DOHH2 (cell line): ENCODE data around the gene BROX.
A peak's percentile ranks its signal among the peaks of the same experiment; 100 is the strongest.

Experiments
- H3F3A ChIP-seq: fragments of 200-600 bp; sonication (generic), shearing (Covaris generic); 2 replicates; pipeline ENCODE4 v1.6.0; 2016; ENCODE audit warnings: antibody characterized with exemption, mild to moderate bottlenecking; ENCODE audit not compliant: control insufficient read depth, insufficient read depth
- H3K27ac ChIP-seq: fragments of 200-600 bp; sonication (generic); 2 replicates; pipeline ENCODE4 v1.5.1; 2014; ENCODE audit warnings: low read depth, mild to moderate bottlenecking, low read length, moderate library complexity
- H3K27me3 ChIP-seq: fragments of 200-600 bp; sonication (generic); 2 replicates; pipeline ENCODE4 v1.6.1; 2014; ENCODE audit warnings: mild to moderate bottlenecking, low read length, mixed read lengths; ENCODE audit not compliant: control insufficient read depth
- H3K36me3 ChIP-seq: fragments of 200-600 bp; sonication (generic); 2 replicates; pipeline ENCODE4 v1.6.1; 2014; ENCODE audit warnings: mild to moderate bottlenecking, low read length, moderate library complexity, mixed read lengths; ENCODE audit not compliant: control insufficient read depth
- H3K4me1 ChIP-seq: fragments of 200-600 bp; sonication (generic); 2 replicates; pipeline ENCODE4 v1.6.1; 2014; ENCODE audit warnings: mild to moderate bottlenecking, low read length, mixed read lengths; ENCODE audit not compliant: control insufficient read depth
- H3K4me2 ChIP-seq: fragments of 200-600 bp; sonication (generic); 2 replicates; pipeline ENCODE4 v1.6.0; 2014; ENCODE audit warnings: mild to moderate bottlenecking, low read length, moderate library complexity
- H3K4me3 ChIP-seq: fragments of 200-600 bp; sonication (generic); 2 replicates; pipeline ENCODE4 v1.5.1; 2014; ENCODE audit warnings: mild to moderate bottlenecking, low read length, mixed read lengths
- H3K79me2 ChIP-seq: fragments of 200-600 bp; sonication (generic); 2 replicates; pipeline ENCODE4 v1.6.1; 2014; ENCODE audit warnings: mild to moderate bottlenecking, low read length, mixed read lengths; ENCODE audit not compliant: control insufficient read depth
- H3K9me2 ChIP-seq: fragments of 200-600 bp; sonication (generic); replicated peaks from 2 replicates; pipeline ENCODE4 v1.6.1; 2014; ENCODE audit warnings: mild to moderate bottlenecking, low read length, mixed read lengths; ENCODE audit not compliant: control insufficient read depth
- H3K9me3 ChIP-seq: fragments of 200-600 bp; sonication (generic); 2 replicates; pipeline ENCODE4 v1.6.1; 2014; ENCODE audit warnings: antibody characterized with exemption, low read length, mixed read lengths; ENCODE audit not compliant: control insufficient read depth, insufficient read depth
- H4K20me1 ChIP-seq: fragments of 200-600 bp; sonication (generic); 2 replicates; pipeline ENCODE4 v1.6.0; 2014; ENCODE audit warnings: low read depth, mild to moderate bottlenecking, antibody characterized with exemption, low read length, moderate library complexity; ENCODE audit not compliant: control insufficient read depth, insufficient read depth
- CTCF ChIP-seq: fragments of 200-600 bp; sonication (generic); IDR thresholded peaks from one replicate; pipeline ENCODE4 v1.5.1; 2014; ENCODE audit warnings: antibody characterized with exemption, mild to moderate bottlenecking, low read depth, low read length; ENCODE audit not compliant: poor library complexity, severe bottlenecking
- EZH2phosphoT487 ChIP-seq: fragments of 200-600 bp; sonication (generic); IDR thresholded peaks from 2 replicates; pipeline ENCODE4 v1.6.1; 2017; ENCODE audit warnings: borderline replicate concordance, mild to moderate bottlenecking, antibody characterized with exemption, low read length, moderate library complexity, mixed read lengths

The BROX gene

GRCh38 chr1:222716393-222716792 lies 4.0 kb downstream of the BROX start:
- Histone ChIP-seq H3K36me3 (peaks cover 66% of the 10 kb centered on the region), H3K27me3 (no peaks in the 10 kb centered on the region), H3K4me1 (peaks cover 5% of the 10 kb centered on the region), H3K9me3 (no peaks in the 10 kb centered on the region), H3F3A (peaks cover 11% of the 10 kb centered on the region), H3K4me2 (no peak overlapping the region), H3K27ac (no peak overlapping the region), H3K9me2 (no peaks in the 10 kb centered on the region), H4K20me1 (no peaks in the 10 kb centered on the region), H3K4me3 (no peak overlapping the region), H3K79me2 (peaks cover 28% of the 10 kb centered on the region)
- TF ChIP-seq EZH2phosphoT487 (no peak), CTCF (no peak)

DNA sequence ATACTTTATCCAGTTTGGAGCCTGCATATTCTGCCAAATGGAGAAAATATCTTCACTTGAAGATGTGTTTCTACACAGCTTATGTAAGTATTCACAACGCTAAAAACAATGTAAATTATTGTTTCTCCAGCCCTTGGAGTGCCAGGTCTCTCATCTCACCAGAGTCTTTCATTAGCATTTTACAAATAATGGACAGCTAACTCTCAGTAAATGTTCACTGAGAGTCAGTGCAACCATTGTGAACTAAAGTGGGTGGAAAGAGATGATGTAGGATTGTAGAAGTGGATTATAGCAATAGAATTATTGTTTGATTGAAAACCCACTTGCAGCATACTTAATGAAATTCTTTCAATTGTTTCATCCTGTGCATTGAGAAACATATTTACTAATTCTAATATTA lies 16.4 kb downstream of the BROX start:
- peaks cover 42% of the 10 kb centered on the region for H3K4me1 ChIP-seq
- TF ChIP-seq CTCF = no peak
- no peak for TF ChIP-seq EZH2phosphoT487
- no peaks in the 10 kb centered on the region for H3K9me3 ChIP-seq
- no peaks in the 10 kb centered on the region for H3K27me3 ChIP-seq
- H3K27ac ChIP-seq = no peak overlapping the region
- H3K4me3 ChIP-seq = no peak overlapping the region
- H3K4me2 ChIP-seq = no peak overlapping the region
- peaks cover 23% of the 10 kb centered on the region for H3F3A ChIP-seq
- no peaks in the 10 kb centered on the region for H3K79me2 ChIP-seq
- H3K9me2 ChIP-seq = no peaks in the 10 kb centered on the region
- no peaks in the 10 kb centered on the region for H4K20me1 ChIP-seq
- H3K36me3 ChIP-seq = peaks cover 74% of the 10 kb centered on the region

- Histone ChIP-seq H3K9me2 (no peaks in the 10 kb centered on the region), H3K36me3 (peaks cover 78% of the 10 kb centered on the region), H3K27me3 (no peaks in the 10 kb centered on the region), H3K4me1 (peaks cover 56% of the 10 kb centered on the region), H3K4me3 (peak overlapping the region; percentile 16; the same call in 1 of the 2 replicates), H4K20me1 (no peaks in the 10 kb centered on the region), H3K4me2 (peak overlapping the region; percentile 52), H3F3A (peaks cover 28% of the 10 kb centered on the region), H3K9me3 (no peaks in the 10 kb centered on the region), H3K79me2 (no peaks in the 10 kb centered on the region), H3K27ac (peak overlapping the region; percentile 91)
- no peak for TF ChIP-seq EZH2phosphoT487
- TF ChIP-seq CTCF = no peak
Measured at GRCh38 chr1:222730866-222731265, 18.5 kb downstream of the BROX start.
